Upper lobe of right lung (tissue), 1 donor: ENCODE data around the gene RALY. TPM values are rescaled to one million over a fixed set of nuclear protein-coding genes. Genes with fewer than 3 reads are reported as not detected.

Source experiments
- ATAC-seq: fragments of 200-7000 bp; cut with Tn5 transposase; one replicate; pipeline ENCODE4 v1.9.1; 2020; ENCODE audit warnings: mild to moderate bottlenecking, moderate library complexity
- DNase-seq: peaks from one replicate; pipeline ENCODE4 v3.0.0-alpha.2; 2020
- H3K27ac ChIP-seq: fragments of 200-600 bp; one replicate; pipeline ENCODE4 v1.8.0; 2022
- H3K27me3 ChIP-seq: fragments of 200-600 bp; one replicate; pipeline ENCODE4 v1.8.0; 2022; ENCODE audit warnings: mild to moderate bottlenecking
- H3K36me3 ChIP-seq: fragments of 200-600 bp; one replicate; pipeline ENCODE4 v1.8.0; 2022
- H3K4me1 ChIP-seq: fragments of 200-600 bp; one replicate; pipeline ENCODE4 v1.8.0; 2022
- H3K4me3 ChIP-seq: fragments of 200-600 bp; one replicate; pipeline ENCODE4 v1.8.0; 2022; ENCODE audit warnings: mild to moderate bottlenecking
- H3K9me3 ChIP-seq: fragments of 200-600 bp; one replicate; pipeline ENCODE4 v1.8.0; 2022
- CTCF ChIP-seq: fragments of 200-600 bp; IDR thresholded peaks from one replicate; pipeline ENCODE4 v1.8.0; 2022; ENCODE audit warnings: antibody characterized with exemption
- intact Hi-C: fragments of 100-400 bp; cut with DNase I; formaldehyde crosslinking; loops from one replicate; pipeline ENCODE4 v1.11.0; 2022
- total RNA-seq: library from RNA; stranded (reverse); fragmentation: NEBNext Ultra II Directional; extraction: Animal tissue kit (Norgen Biotek cat#: 25700); gene quantifications from one replicate; pipeline ENCODE4 v1.2.1, GENCODE V29; 2021
- donor health status: DM: no; HTN: yes; CAD: no; lungs with severe emphysema.

RALY gene
- total RNA-seq, 1 donor from 2014 or later = 130 TPM

- intact Hi-C loops = no loop called here
- peaks cover 11% of the 10 kb centered on the region for H3K36me3 ChIP-seq
- no peaks in the 10 kb centered on the region for H3K9me3 ChIP-seq
- ATAC-seq (peak; percentile 81), DNase-seq (no peak)
- TF ChIP-seq CTCF = no peak
- H3K4me3 ChIP-seq = no peak overlapping the region
- H3K27ac ChIP-seq = no peak overlapping the region
- no peaks in the 10 kb centered on the region for H3K27me3 ChIP-seq
- H3K4me1 ChIP-seq = peaks cover 58% of the 10 kb centered on the region
Observed at GRCh38 chr20:34037121-34037520, 43.4 kb downstream of the RALY start.

- ATAC-seq (no peak), DNase-seq (no peak)
- Histone ChIP-seq H3K27me3 (no peaks in the 10 kb centered on the region), H3K9me3 (no peaks in the 10 kb centered on the region), H3K4me3 (no peak overlapping the region), H3K4me1 (peaks cover 65% of the 10 kb centered on the region), H3K36me3 (peaks cover 4% of the 10 kb centered on the region), H3K27ac (no peak overlapping the region)
- intact Hi-C loops = no loop called here
- TF ChIP-seq CTCF = no peak
Observed at GRCh38 chr20:34037767-34038166, 44.1 kb downstream of the RALY start.

GRCh38 chr20:34040300-34040995, 46.7 kb downstream of the RALY start:
- peak; percentile 67 for ATAC-seq
- Histone ChIP-seq H3K4me1 (peaks cover 91% of the 10 kb centered on the region), H3K36me3 (no peaks in the 10 kb centered on the region), H3K4me3 (no peak overlapping the region), H3K27me3 (no peaks in the 10 kb centered on the region), H3K9me3 (no peaks in the 10 kb centered on the region), H3K27ac (no peak overlapping the region)
- no peak for DNase-seq
- intact Hi-C loops = no loop called here
- TF ChIP-seq CTCF = no peak

GRCh38 chr20:34041226-34041625, 47.5 kb downstream of the RALY start:
- no peak overlapping the region for H3K4me3 ChIP-seq
- intact Hi-C loops = no loop called here
- H3K27ac ChIP-seq = no peak overlapping the region
- H3K9me3 ChIP-seq = no peaks in the 10 kb centered on the region
- H3K27me3 ChIP-seq = no peaks in the 10 kb centered on the region
- H3K36me3 ChIP-seq = no peaks in the 10 kb centered on the region
- DNase-seq = no peak
- H3K4me1 ChIP-seq = peaks cover 96% of the 10 kb centered on the region
- ATAC-seq = no peak
- TF ChIP-seq CTCF = no peak

GRCh38 chr20:34042262-34042661, 48.6 kb downstream of the RALY start:
- no peak for TF ChIP-seq CTCF
- Histone ChIP-seq H3K27ac (no peak overlapping the region), H3K27me3 (no peaks in the 10 kb centered on the region), H3K4me3 (no peak overlapping the region), H3K36me3 (no peaks in the 10 kb centered on the region), H3K9me3 (no peaks in the 10 kb centered on the region), H3K4me1 (peaks cover 90% of the 10 kb centered on the region)
- peak; percentile 60 for ATAC-seq
- DNase-seq = no peak
- intact Hi-C loops = no loop called here

GRCh38 chr20:34043025-34043424, 49.3 kb downstream of the RALY start:
- H3K9me3 ChIP-seq = no peaks in the 10 kb centered on the region
- DNase-seq (no peak), ATAC-seq (no peak)
- no peak overlapping the region for H3K27ac ChIP-seq
- intact Hi-C loops = no loop called here
- TF ChIP-seq CTCF = no peak
- no peak overlapping the region for H3K4me3 ChIP-seq
- H3K4me1 ChIP-seq = peaks cover 88% of the 10 kb centered on the region
- H3K27me3 ChIP-seq = no peaks in the 10 kb centered on the region
- no peaks in the 10 kb centered on the region for H3K36me3 ChIP-seq
